ENCODE measurements around the gene CDH13.

The CDH13 gene

GRCh38 chr16:82651921-82652601, 25.3 kb downstream of the CDH13 start:
- TF ChIP-seq, protein P1, sequence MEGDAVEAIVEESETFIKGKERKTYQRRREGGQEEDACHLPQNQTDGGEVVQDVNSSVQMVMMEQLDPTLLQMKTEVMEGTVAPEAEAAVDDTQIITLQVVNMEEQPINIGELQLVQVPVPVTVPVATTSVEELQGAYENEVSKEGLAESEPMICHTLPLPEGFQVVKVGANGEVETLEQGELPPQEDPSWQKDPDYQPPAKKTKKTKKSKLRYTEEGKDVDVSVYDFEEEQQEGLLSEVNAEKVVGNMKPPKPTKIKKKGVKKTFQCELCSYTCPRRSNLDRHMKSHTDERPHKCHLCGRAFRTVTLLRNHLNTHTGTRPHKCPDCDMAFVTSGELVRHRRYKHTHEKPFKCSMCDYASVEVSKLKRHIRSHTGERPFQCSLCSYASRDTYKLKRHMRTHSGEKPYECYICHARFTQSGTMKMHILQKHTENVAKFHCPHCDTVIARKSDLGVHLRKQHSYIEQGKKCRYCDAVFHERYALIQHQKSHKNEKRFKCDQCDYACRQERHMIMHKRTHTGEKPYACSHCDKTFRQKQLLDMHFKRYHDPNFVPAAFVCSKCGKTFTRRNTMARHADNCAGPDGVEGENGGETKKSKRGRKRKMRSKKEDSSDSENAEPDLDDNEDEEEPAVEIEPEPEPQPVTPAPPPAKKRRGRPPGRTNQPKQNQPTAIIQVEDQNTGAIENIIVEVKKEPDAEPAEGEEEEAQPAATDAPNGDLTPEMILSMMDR (IDR thresholded peaks at IDR 0.05; ENCODE audit: low read depth, low read length) = no peak
- no peak overlapping the region for H3K4me3 ChIP-seq (ENCODE audit: low read depth, low read length)

- H3K4me3 ChIP-seq (ENCODE audit: low read depth, low read length) = no peak overlapping the region
- TF ChIP-seq, protein P1 (IDR thresholded peaks at IDR 0.05; ENCODE audit: low read depth, low read length) = no peak
Measured at GRCh38 chr16:82652826-82653225, 26.1 kb downstream of the CDH13 start.

DNA sequence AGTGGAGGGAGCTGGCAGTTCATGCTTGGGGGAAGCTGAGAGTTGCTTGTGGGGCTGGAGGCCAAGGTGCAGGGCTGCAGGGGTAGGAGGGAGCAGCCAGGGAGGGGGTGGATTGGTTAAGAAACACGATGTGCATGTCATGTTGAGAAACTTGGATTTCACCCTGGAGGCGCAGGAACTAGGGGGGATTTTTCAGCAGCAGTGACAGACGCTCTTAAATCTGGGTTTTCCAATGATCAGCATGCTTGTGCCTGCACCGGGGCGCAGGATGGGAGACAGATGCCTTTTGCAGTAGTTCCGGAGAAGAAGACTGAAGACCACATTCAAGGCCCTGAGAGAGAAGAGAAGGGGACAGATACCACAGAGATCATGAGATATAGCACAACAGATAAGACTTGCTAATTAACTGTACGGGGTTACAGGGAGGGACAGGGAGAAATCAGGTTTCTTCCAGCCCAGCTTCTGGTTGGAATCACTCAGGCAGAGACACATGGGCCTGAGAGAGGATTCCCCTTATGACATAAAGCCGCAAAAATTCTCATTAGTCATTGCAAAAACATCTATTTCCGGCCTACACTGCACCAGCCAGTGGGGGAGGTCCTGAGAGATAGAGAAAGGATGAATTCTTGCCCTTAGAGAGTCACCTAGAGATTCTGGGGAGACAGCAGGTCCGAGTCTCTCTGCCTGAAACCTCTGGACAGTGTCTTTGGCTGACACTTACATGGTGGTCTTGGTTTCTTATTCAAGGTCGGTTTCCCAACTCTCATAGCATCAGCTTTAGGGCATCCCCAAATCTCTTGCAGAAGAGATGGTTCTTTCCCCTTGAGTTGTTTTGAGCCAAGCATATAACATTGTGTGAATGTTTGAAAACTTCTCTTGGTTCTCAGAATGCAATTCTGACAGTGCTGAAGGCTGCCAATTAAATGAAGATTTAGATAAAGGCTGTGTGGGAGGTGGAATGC, 27.1 kb downstream of the CDH13 start:
- TF ChIP-seq, protein P1 (IDR thresholded peaks at IDR 0.05; ENCODE audit: low read depth, low read length) = no peak
- peak overlapping the region; percentile 40 for H3K4me3 ChIP-seq (ENCODE audit: low read depth, low read length)

DNA sequence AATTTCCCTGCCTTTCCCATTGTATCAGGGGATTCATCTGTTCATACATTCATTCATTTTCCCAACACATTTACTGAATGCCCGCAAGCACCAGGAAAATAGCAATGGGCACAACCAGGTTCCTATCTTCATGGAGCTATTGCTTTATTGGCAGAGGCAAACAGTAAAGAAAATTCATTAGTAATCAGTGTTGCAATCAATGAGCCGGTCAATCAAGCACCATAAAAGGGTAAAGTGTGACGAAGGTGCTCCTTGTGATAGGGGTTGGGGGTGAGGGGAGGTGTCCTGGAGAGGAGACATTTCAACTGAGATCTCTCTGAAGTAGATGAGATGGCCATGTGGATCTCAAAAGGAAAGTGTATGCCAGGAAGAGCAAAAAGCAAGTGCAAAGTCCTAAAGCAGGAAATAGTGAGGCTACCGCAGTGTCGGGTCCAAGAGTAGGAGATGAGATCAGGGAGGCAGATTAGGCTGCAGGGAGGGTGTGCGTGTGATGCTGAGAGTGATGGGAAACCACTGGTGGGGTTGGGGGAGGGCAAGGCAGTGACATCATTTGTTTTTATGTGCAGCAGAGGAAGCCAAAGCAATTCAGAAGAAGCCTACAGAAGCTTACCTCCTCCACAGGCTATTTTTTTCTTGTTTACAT, 28.4 kb downstream of the CDH13 start:
- no peak overlapping the region for H3K4me3 ChIP-seq (ENCODE audit: low read depth, low read length)
- TF ChIP-seq, protein P1 (IDR thresholded peaks at IDR 0.05; ENCODE audit: low read depth, low read length) = no peak

DNA sequence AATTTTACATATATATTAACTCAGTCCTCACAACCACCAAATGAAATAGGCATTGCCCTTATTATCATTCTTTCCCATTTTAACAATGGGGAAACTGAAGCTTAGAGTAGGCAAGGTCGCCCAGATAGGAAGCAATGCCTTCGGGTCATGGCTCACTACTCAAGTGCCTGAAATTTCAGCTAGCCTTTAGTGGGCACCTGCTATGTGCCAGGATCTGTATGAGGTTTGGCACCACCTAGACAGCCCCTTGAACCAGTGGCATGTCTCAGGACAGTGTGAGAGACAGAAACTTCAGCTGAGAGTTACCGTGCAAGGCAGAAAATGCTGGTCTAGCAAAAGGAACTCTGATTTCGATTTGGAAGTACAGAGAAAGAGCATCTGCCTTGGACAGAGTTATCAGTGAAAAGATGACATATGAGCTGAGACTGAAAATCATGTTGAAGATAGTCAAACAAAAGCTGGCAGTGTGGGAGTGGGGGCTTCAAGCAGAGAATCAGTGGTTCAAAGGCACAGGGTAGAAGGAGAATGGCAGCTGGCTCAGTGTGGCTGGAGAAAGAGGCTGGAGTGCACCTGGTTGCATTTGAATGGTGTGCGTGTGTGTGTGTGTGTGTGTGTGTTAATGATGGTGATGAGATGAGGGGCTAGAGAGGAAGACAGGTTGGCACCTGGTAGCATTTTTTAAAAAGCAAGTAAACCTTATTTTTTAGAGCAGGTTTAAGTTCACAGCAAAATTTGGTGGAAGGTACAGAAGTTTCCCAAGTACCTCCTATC, 29.1 kb downstream of the CDH13 start:
- H3K4me3 ChIP-seq (ENCODE audit: low read depth, low read length) = no peak overlapping the region
- TF ChIP-seq, protein P1 (IDR thresholded peaks at IDR 0.05; ENCODE audit: low read depth, low read length) = no peak

GRCh38 chr16:82657239-82657638, 30.5 kb downstream of the CDH13 start:
- TF ChIP-seq, protein P1 (IDR thresholded peaks at IDR 0.05; ENCODE audit: low read depth, low read length) = no peak
- H3K4me3 ChIP-seq (ENCODE audit: low read depth, low read length) = no peak overlapping the region
